Colonic mucosa (tissue), 4 donors: Measurements from ENCODE around the gene ING1. TPM values are rescaled to one million over a fixed set of nuclear protein-coding genes. Genes with fewer than 3 reads are reported as not detected.

ENCODE experiments used
- DNase-seq: peaks from one replicate; pipeline ENCODE4 v3.0.0-alpha.2; 2020
- H3K27ac ChIP-seq: fragments of 200-600 bp; one replicate; pipeline ENCODE4 v1.8.0; 2021
- H3K27me3 ChIP-seq: fragments of 200-600 bp; one replicate; pipeline ENCODE4 v1.8.0; 2021
- H3K36me3 ChIP-seq: fragments of 200-600 bp; one replicate; pipeline ENCODE4 v1.8.0; 2021
- H3K4me1 ChIP-seq: fragments of 200-600 bp; one replicate; pipeline ENCODE4 v1.8.0; 2021; ENCODE audit warnings: mild to moderate bottlenecking
- H3K4me3 ChIP-seq: fragments of 200-600 bp; one replicate; pipeline ENCODE4 v1.8.0; 2021
- H3K9ac ChIP-seq, 2 donors: one replicate each; pipeline ENCODE4 v1.7.0; 2013; ENCODE audit warnings: control low read depth in 2 of 2, low read depth in 2 of 2, low read length in 2 of 2
- H3K9me3 ChIP-seq: fragments of 200-600 bp; one replicate; pipeline ENCODE4 v1.8.0; 2021
- intact Hi-C: fragments of 100-400 bp; cut with DNase I; formaldehyde crosslinking; loops from one replicate; pipeline ENCODE4 v1.14.1; 2022
- total RNA-seq, 2 donors: library from RNA; stranded (reverse); fragmentation: NEBNext Ultra II Directional in 1 of 2; extraction: Animal tissue kit (Norgen Biotek cat#: 25700) in 1 of 2; gene quantifications; one replicate each; pipeline ENCODE4 v1.2.1, GENCODE V29; 2021
- TF ChIP-seq, protein P1 (sequence below): fragments of 200-600 bp; IDR thresholded peaks from one replicate; pipeline ENCODE4 v1.8.0; 2022; ENCODE audit warnings: antibody characterized with exemption, mild to moderate bottlenecking
- donor health status: healthy.
- donor health status: DM: no; HTN: no; CAD: no.
- donor health status: DM: no; HTN: no; CAD: no.

The ING1 gene
- total RNA-seq, 2 donors from 2014 or later, result 17.4 to 17.9 TPM

DNA sequence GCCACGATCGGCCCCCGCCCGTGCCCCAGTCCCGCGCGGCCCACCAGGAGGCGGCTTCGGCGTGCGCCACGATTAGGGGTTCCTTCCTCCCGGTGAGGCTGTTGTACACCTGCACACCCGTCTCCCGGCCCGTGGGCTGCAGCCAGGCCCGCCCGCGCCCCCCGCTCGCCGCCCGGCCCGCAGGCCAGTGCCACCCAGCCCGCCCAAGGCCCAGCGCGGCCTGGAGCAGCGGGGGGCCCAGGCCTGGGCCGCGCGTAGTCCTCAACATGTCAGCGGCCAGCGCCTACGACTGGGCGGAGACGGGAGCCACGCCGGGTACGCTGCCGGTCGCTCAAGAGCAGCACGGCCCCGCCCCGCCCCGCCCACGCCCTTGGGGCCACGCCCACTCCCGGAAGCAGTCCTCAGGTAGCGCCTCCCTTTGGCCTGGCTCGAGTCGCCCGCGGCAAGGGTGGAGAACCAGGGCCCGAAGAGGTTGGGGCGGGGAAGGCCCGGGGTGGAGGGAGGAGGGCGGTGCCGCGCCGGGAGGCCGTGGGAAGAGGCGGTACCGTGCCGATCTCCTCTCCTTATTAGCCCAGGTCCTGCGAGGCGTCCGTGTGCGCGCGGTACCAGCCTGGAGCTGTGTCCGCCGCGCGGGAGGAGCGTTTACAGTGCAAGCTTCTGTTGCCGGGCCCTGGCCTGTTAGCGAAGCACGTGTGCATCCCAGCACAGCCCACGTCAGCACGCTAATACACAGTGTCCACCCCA lies 7.5 kb upstream of the ING1 start, which contains the start of gene CARS2:
Gene CARS2 (minus strand): TSS at position 291 of the 744 bp plus-strand sequence. CDS start 23 bp downstream, at position 268.
- H3K9ac ChIP-seq, result peak within 1 kb of the TSS; percentile 75 to 80
- H3K4me3 ChIP-seq, result peak within 1 kb of the TSS; percentile 64
- peak; percentile 98 for DNase-seq
- H3K9me3 ChIP-seq, result no peaks in the 10 kb centered on the region
- intact Hi-C loops, result loop anchor here (10.0 kb wide), 2 partner anchors 91 to 199 kb away; partner anchors contain the start of gene NAXD
- H3K4me1 ChIP-seq, result no peaks in the 10 kb centered on the region
- no peaks in the 10 kb centered on the region for H3K36me3 ChIP-seq
- no peaks in the 10 kb centered on the region for H3K27me3 ChIP-seq
- TF ChIP-seq, protein P1, sequence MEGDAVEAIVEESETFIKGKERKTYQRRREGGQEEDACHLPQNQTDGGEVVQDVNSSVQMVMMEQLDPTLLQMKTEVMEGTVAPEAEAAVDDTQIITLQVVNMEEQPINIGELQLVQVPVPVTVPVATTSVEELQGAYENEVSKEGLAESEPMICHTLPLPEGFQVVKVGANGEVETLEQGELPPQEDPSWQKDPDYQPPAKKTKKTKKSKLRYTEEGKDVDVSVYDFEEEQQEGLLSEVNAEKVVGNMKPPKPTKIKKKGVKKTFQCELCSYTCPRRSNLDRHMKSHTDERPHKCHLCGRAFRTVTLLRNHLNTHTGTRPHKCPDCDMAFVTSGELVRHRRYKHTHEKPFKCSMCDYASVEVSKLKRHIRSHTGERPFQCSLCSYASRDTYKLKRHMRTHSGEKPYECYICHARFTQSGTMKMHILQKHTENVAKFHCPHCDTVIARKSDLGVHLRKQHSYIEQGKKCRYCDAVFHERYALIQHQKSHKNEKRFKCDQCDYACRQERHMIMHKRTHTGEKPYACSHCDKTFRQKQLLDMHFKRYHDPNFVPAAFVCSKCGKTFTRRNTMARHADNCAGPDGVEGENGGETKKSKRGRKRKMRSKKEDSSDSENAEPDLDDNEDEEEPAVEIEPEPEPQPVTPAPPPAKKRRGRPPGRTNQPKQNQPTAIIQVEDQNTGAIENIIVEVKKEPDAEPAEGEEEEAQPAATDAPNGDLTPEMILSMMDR, result no peak
- H3K27ac ChIP-seq, result peak within 1 kb of the TSS; percentile 60

DNA sequence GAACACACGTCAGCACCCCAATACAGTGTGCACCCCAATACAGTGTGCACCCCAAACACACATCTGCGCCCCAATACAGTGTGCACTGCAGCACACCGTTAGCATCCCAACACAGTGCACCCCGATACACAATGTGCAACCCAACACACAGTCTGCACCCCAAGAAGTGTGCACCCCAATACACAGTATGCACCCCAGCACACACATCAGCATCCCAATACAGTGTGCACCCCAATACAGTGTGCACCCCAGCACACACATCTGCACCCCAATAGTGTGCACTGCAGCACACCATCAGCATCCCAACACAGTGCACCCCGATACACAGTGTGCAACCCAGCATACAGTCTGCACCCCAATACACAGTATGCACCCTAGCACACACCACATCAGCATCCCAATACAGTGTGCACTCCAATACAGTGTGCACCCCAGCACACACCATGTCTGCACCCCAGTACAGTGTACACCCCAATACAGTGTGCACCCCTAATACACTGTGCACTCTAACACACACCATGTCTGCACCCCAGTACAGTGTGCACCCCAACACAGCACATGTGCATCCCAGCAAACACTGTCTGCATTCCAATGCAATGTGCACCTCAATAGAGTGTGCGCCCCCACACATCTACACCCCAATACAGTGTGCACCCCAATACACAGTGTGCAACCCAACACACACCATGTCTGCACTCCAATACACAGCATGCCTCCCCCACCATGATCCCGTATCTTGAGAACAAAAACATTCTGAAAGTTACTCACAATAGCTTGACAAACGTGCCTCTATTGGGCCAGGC lies 6.7 kb upstream of the ING1 start:
- Histone ChIP-seq H3K4me3 (peak overlapping the region; percentile 64), H3K27me3 (no peaks in the 10 kb centered on the region), H3K36me3 (no peaks in the 10 kb centered on the region), H3K4me1 (no peaks in the 10 kb centered on the region), H3K27ac (peak overlapping the region; percentile 60), H3K9ac (peak overlapping the region; percentile 28 to 67), H3K9me3 (no peaks in the 10 kb centered on the region)
- no peak for DNase-seq
- intact Hi-C loops, result loop anchor here (10.0 kb wide), 2 partner anchors 92 to 198 kb away; partner anchors contain the start of gene NAXD
- TF ChIP-seq, protein P1, result no peak

DNA sequence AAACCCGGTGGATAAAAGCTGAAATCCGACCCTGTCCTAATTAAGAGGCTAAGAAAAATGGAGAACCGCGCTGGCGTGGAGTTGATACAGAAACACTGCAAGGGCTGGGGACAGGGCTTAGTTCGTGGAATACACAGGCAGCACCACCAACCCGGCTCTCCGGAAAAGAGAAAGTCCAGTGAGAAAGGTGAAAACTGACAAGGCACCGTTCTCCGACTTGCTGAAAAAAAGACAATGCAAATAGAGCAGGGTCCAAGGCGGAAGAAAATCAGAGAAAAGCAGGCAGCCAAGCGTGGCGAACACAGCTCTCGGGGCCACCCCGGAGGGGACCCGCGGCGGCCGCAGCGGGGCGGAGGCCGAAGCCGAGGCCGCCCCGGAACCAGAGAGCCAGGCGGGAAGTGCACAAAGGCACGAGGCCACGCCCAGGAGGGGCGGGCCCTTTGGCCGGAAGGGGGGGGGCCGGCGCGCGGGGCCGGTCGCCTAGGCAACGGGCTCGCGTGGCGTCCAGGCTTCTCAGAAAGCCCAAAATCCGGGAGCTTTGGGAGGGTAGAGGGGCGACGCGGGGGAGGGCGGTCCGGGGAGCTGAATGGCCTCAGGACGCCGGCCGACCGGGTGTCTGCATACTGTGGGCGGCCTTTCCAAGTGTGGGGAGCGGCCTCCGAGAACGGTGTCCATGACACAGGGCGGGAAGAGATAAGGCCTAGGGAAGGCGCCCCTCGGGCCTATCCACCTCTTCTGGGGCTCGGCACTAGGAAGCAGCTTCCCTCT lies 1.2 kb upstream of the ING1 start:
- peak; percentile 86 for DNase-seq
- no peaks in the 10 kb centered on the region for H3K36me3 ChIP-seq
- intact Hi-C loops, result no loop called here

DNA sequence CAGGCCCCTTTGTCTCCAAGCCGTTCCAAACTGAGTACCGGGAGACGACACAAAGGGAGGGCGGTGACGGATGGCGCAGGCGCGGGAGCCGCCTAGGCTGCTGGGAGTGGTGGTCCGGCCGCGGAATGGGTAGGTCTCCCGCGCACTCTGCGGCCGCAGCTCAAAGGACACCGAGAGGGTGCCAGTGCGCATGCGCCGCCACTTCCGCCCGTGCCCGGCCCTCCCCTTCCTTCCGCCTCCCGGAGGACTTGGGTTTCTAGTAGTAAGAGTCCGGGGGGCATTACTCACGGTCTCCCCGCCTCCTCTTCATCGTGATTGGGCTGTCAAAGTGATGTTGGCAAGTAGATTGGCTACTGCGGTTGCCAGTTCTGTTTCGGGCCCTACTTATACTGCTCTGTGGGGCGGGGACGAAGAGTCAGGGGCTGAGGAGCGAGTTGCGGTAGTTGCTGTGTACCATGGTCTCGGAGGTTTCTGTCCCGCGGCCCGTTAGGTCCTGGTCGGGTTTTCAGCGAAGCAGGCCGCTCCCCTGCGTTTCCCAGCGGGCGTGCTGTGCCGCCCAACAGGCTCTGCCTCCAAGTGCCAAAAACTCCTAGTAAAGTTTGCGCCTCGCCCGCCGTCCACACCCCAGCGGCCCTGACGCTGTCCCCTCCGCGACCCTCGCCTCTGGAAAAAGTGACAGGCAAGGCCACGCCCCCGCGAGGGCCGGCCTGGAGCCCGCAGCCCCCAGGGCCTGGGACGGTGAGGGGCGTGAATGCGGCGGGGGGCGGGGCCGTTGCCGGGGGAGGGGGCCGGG lies 455 bp upstream of the ING1 start:
- peak overlapping the region; percentile 100 for H3K27ac ChIP-seq
- peak; percentile 99 for DNase-seq
- no peaks in the 10 kb centered on the region for H3K9me3 ChIP-seq
- H3K4me1 ChIP-seq, result no peaks in the 10 kb centered on the region
- no peaks in the 10 kb centered on the region for H3K27me3 ChIP-seq
- no peaks in the 10 kb centered on the region for H3K36me3 ChIP-seq
- peak overlapping the region; percentile 92 for H3K4me3 ChIP-seq
- H3K9ac ChIP-seq, result peak overlapping the region; percentile 88 to 98
- TF ChIP-seq, protein P1, result no peak
- intact Hi-C loops, result no loop called here

More for the DNA sequence above, 1.2 kb upstream of the ING1 start:
- no peaks in the 10 kb centered on the region for H3K27me3 ChIP-seq
- H3K27ac ChIP-seq, result peak overlapping the region; percentile 100
- peak overlapping the region; percentile 88 to 98 for H3K9ac ChIP-seq
- H3K4me3 ChIP-seq, result peak overlapping the region; percentile 92
- H3K9me3 ChIP-seq, result no peaks in the 10 kb centered on the region
- TF ChIP-seq, protein P1, result no peak
- H3K4me1 ChIP-seq, result no peaks in the 10 kb centered on the region
